Chondrocyte (in vitro differentiated cells): Measurements from ENCODE around the gene NSG2. TPM values are rescaled to one million over a fixed set of nuclear protein-coding genes. Genes with fewer than 3 reads are reported as not detected.

Source experiments
- DNase-seq: peaks from one replicate; pipeline ENCODE4 v3.0.0; 2021; ENCODE audit warnings: mixed read lengths, low spot score
- H3K27ac Mint-ChIP-seq: one replicate; pipeline ENCODE4 v1.8.0; 2021; ENCODE audit warnings: mild to moderate bottlenecking, moderate library complexity, mixed read lengths; ENCODE audit not compliant: unreplicated experiment
- H3K27me3 Mint-ChIP-seq: 2 replicates; pipeline ENCODE4 v1.8.0; 2021; ENCODE audit warnings: low read depth, mixed read lengths
- H3K36me3 Mint-ChIP-seq: 2 replicates; pipeline ENCODE4 v1.8.0; 2021; ENCODE audit warnings: low read depth, mixed read lengths
- H3K4me1 Mint-ChIP-seq: 2 replicates; pipeline ENCODE4 v1.8.0; 2021; ENCODE audit warnings: low read depth, mild to moderate bottlenecking, mixed read lengths
- H3K4me3 Mint-ChIP-seq: one replicate; pipeline ENCODE4 v1.8.0; 2021; ENCODE audit warnings: mild to moderate bottlenecking, moderate library complexity, mixed read lengths; ENCODE audit not compliant: unreplicated experiment
- H3K9me3 Mint-ChIP-seq: 2 replicates; pipeline ENCODE4 v1.8.0; 2021; ENCODE audit warnings: low read depth, mixed read lengths
- total RNA-seq: library from RNA; stranded (reverse); gene quantifications from 3 replicates; pipeline ENCODE4 v1.2.1, GENCODE V29; 2021
- TF ChIP-seq, protein P1 (sequence below): fragments of 200-600 bp; sonication (generic); IDR thresholded peaks from 2 replicates; pipeline ENCODE4 v1.5.0; 2021; ENCODE audit warnings: antibody characterized with exemption, mild to moderate bottlenecking, moderate library complexity

NSG2 gene
- total RNA-seq, 1 donor from 2014 or later, result not detected

DNA sequence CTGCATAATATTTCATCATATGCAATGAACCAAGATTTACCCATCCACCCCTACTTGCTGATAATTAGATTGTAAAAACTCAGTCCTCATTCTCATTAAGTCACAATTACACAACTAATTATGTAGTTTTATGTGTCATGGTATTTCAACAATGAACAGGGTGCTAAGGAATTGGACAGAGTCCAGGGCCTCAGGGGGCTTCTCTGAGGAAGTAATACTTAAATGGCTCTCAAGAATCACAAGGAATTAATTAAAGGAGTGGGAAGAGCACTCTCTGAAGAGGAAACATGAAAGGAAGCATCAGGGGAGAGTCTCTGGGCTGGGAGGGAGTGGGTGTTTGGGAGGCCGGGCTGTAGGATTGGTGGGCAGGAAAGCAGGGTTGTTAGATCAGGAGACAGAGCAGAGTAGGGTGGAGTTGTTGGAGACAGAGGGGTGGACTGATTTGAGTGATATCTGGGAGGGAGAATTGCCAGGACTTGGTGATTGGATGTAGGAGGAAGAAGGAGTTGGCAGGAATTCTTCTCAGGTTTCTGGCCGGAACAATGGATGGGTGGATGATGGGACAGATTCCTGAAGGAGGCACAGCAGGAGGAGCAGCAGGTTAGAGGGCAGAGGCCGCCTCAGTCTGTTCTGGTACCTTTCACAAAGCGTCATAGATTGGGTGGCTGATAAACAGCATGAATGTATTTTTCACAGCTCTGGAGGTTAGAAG is 23.0 kb upstream of the NSG2 start:
- H3K27ac Mint-ChIP-seq, result no peak overlapping the region
- H3K27me3 Mint-ChIP-seq, result peaks cover 55% of the 10 kb centered on the region
- H3K36me3 Mint-ChIP-seq, result no peaks in the 10 kb centered on the region
- peaks cover 6% of the 10 kb centered on the region for H3K4me1 Mint-ChIP-seq
- TF ChIP-seq, protein P1, sequence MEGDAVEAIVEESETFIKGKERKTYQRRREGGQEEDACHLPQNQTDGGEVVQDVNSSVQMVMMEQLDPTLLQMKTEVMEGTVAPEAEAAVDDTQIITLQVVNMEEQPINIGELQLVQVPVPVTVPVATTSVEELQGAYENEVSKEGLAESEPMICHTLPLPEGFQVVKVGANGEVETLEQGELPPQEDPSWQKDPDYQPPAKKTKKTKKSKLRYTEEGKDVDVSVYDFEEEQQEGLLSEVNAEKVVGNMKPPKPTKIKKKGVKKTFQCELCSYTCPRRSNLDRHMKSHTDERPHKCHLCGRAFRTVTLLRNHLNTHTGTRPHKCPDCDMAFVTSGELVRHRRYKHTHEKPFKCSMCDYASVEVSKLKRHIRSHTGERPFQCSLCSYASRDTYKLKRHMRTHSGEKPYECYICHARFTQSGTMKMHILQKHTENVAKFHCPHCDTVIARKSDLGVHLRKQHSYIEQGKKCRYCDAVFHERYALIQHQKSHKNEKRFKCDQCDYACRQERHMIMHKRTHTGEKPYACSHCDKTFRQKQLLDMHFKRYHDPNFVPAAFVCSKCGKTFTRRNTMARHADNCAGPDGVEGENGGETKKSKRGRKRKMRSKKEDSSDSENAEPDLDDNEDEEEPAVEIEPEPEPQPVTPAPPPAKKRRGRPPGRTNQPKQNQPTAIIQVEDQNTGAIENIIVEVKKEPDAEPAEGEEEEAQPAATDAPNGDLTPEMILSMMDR, result no peak
- no peak for DNase-seq
- H3K9me3 Mint-ChIP-seq, result peaks cover 4% of the 10 kb centered on the region
- H3K4me3 Mint-ChIP-seq, result no peak overlapping the region

DNA sequence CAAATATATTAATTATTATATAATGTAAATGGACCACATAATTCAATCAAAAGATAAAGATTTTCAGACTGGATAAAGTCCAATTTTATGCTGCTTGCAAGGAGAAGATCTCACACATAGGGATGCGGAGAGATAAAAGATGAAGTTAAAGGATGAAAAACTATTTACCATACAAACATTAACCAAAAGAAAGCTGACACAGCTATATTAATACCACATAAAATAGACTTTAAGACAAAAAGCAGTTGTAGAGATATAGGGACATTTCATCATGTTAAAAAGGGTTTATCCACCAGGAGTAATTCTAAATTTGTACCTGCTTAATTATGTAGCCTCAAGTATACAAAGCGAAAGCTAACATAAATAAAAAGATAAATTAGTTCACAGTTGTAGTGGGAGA is 15.2 kb upstream of the NSG2 start:
- TF ChIP-seq, protein P1, result no peak
- H3K9me3 Mint-ChIP-seq, result peaks cover 27% of the 10 kb centered on the region
- no peak for DNase-seq
- no peaks in the 10 kb centered on the region for H3K4me1 Mint-ChIP-seq
- H3K36me3 Mint-ChIP-seq, result peaks cover 8% of the 10 kb centered on the region
- peaks cover 34% of the 10 kb centered on the region for H3K27me3 Mint-ChIP-seq
- H3K27ac Mint-ChIP-seq, result no peak overlapping the region
- no peak overlapping the region for H3K4me3 Mint-ChIP-seq

DNA sequence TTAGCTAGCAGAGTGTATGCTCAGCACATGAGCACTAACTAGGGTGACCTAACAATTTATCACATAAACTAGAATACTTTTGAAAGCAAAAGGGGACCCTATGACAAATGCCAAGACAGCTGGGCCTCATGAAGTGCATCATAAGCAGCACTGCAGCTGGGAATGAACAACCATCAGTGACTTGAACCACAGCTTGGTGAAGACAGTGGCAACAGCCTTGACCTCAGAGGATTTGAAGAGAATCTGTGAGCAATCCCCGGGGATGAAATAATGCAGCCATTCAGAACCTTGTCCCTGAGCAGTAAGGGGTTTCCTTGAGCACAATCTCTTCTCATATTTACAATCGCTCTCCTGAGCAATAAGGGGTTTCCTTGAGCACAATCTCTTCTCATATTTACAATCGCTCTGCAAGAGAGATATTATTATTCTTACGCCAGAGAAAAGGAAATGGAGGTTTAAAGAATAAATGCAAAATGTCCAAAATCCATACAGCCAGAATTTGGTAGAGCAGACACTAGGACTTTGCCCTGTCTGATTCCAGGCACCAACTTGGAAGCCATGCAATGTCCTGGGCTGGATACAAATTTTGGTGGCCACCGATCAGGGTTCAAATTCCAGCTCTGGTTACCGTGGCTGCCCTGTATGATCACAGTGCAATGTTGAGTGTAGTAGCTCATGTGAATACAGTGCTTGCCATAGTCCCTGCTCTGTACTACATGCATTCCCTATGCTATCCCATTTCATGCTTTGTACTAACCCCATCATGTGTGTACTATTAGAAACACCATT is 846 bp upstream of the NSG2 start:
- TF ChIP-seq, protein P1, result no peak
- no peak overlapping the region for H3K4me3 Mint-ChIP-seq

DNA sequence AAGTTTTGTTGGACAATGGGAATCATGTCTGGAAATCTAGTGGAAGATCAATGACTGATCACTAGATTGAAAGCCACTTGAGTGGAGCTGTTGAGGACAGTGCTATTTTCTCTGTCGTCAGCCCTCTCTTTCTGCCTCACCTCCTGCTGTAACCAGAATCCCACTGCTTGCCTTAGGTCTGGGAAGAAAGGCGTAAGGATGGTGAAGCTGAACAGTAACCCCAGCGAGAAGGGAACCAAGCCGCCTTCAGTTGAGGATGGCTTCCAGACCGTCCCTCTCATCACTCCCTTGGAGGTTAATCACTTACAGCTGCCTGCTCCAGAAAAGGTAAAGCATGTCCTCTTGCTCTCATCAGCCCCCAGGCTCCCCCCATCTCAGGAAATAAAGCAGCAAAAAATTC is 1.1 kb downstream of the NSG2 start:
- Mint-ChIP-seq H3K36me3 (no peaks in the 10 kb centered on the region), H3K27ac (no peak overlapping the region), H3K4me1 (no peaks in the 10 kb centered on the region), H3K9me3 (no peaks in the 10 kb centered on the region), H3K27me3 (peaks cover 31% of the 10 kb centered on the region), H3K4me3 (no peak overlapping the region)
- no peak for DNase-seq
- TF ChIP-seq, protein P1, result no peak

More for the DNA sequence above, 846 bp upstream of the NSG2 start:
- Mint-ChIP-seq H3K4me1 (no peaks in the 10 kb centered on the region), H3K27ac (no peak overlapping the region), H3K27me3 (peaks cover 28% of the 10 kb centered on the region), H3K9me3 (no peaks in the 10 kb centered on the region), H3K36me3 (no peaks in the 10 kb centered on the region)
- no peak for DNase-seq

DNA sequence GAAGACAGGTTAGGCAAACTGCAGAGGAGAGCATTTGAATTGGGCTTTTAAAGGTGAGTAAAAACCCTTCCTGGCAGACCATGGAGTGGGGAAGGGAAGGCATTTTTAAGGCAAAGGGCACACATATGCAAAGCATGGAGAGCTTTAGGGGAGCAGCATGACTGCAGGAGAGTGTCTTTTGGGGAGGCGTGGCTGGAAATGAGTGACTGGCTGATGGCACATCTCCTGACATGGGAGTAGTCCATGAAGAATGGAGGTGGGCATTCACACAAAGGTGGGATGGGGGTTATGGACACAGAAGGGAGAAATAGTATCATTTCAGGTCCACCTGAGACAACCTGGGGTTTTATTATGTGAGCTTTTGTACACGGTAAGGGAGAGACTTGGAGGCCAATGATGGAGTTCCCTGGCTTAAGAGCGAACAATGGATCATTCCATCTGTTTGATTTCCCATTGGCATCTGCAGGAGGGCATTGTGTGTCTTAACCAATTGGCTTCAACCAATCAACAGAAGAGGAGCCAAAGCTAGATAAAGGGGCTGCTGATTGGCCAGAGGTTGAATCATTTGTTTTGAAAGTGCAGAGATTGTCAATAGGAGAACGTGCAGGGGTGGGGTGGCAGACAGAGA is 2.1 kb downstream of the NSG2 start:
- no peak for DNase-seq
- TF ChIP-seq, protein P1, result no peak
- H3K36me3 Mint-ChIP-seq, result no peaks in the 10 kb centered on the region
- no peak overlapping the region for H3K27ac Mint-ChIP-seq
- H3K27me3 Mint-ChIP-seq, result peaks cover 31% of the 10 kb centered on the region
- H3K4me1 Mint-ChIP-seq, result no peaks in the 10 kb centered on the region
- no peak overlapping the region for H3K4me3 Mint-ChIP-seq
- H3K9me3 Mint-ChIP-seq, result no peaks in the 10 kb centered on the region
